IMR-90 (cell line): ENCODE results near the gene PAPPA. TPM values are rescaled to one million over a fixed set of nuclear protein-coding genes. Genes with fewer than 3 reads are reported as not detected.

Experiments
- ATAC-seq: fragments of 200-7000 bp; cut with Tn5 transposase; 2 replicates; pipeline ENCODE4 v1.9.1; 2020; ENCODE audit warnings: low read depth, mild to moderate bottlenecking, moderate library complexity
- BruUV-seq: library from RNA; stranded (reverse); fragments of 400-500 nt; replicated peaks from 2 replicates; lab custom pipeline; 2021; lab: Mats Ljungman, UMichigan
- CTCF ChIA-PET: fragments of 300-600 bp; formaldehyde crosslinking; extraction: SDS; loops from one replicate; lab custom pipeline; 2021; ENCODE audit warnings: antibody characterized with exemption; lab: Yijun Ruan, JAX
- POLR2A ChIA-PET: fragments of 300-600 bp; sonication (Branson Sonifier 250); formaldehyde crosslinking; loops from one replicate; lab custom pipeline; 2022; ENCODE audit warnings: antibody characterized with exemption; ENCODE audit not compliant: unreplicated experiment; lab: Charles Lee
- DNase-seq: peaks from one replicate; pipeline ENCODE4 v3.0.0; 2013
- H2AFZ ChIP-seq: replicated peaks from 2 replicates; pipeline ENCODE3; 2013; ENCODE audit warnings: low read length, mild to moderate bottlenecking; ENCODE audit not compliant: poor library complexity
- H2AK5ac ChIP-seq: 2 replicates; pipeline ENCODE4 v1.6.1; 2013; ENCODE audit warnings: low read depth, low read length, inconsistent platforms
- H2AK9ac ChIP-seq: replicated peaks from 2 replicates; pipeline ENCODE3; 2013; ENCODE audit warnings: mild to moderate bottlenecking, low read depth, low read length, moderate library complexity; ENCODE audit not compliant: poor library complexity
- H2BK120ac ChIP-seq: 2 replicates; pipeline ENCODE4 v1.6.1; 2013; ENCODE audit warnings: low read depth, low read length, inconsistent platforms
- H2BK15ac ChIP-seq: 3 replicates; pipeline ENCODE4 v1.6.1; 2013; ENCODE audit warnings: low read depth, low read length, inconsistent platforms
- H2BK20ac ChIP-seq: 2 replicates; pipeline ENCODE4 v1.6.1; 2013; ENCODE audit warnings: low read depth, mild to moderate bottlenecking, inconsistent platforms, low read length, moderate library complexity
- H2BK5ac ChIP-seq: 2 replicates; pipeline ENCODE4 v1.6.1; 2013; ENCODE audit warnings: mild to moderate bottlenecking, low read depth, low read length, inconsistent platforms; ENCODE audit not compliant: poor library complexity, severe bottlenecking
- H3K14ac ChIP-seq: replicated peaks from 2 replicates; pipeline ENCODE4 v1.6.1; 2013; ENCODE audit warnings: low read depth, low read length, inconsistent platforms
- H3K18ac ChIP-seq: 2 replicates; pipeline ENCODE4 v1.6.1; 2013; ENCODE audit warnings: low read depth, low read length, control low read depth
- H3K23ac ChIP-seq: 2 replicates; pipeline ENCODE4 v1.6.1; 2013; ENCODE audit warnings: low read depth, low read length, inconsistent platforms
- H3K27ac ChIP-seq: 2 replicates; pipeline ENCODE4 v1.5.1; 2013; ENCODE audit warnings: mild to moderate bottlenecking, control low read depth, low read length; ENCODE audit not compliant: insufficient read depth
- H3K27me3 ChIP-seq: 2 replicates; pipeline ENCODE4 v1.6.1; 2013; ENCODE audit warnings: low read length; ENCODE audit not compliant: control insufficient read depth, insufficient read depth
- H3K36me3 ChIP-seq: 2 replicates; pipeline ENCODE4 v1.6.1; 2013; ENCODE audit warnings: low read length, mixed read lengths; ENCODE audit not compliant: control insufficient read depth, insufficient read depth
- H3K4ac ChIP-seq: 2 replicates; pipeline ENCODE4 v1.6.1; 2013; ENCODE audit warnings: low read depth, low read length, inconsistent platforms
- H3K4me1 ChIP-seq: 2 replicates; pipeline ENCODE4 v1.6.1; 2013; ENCODE audit warnings: low read length, mixed read lengths; ENCODE audit not compliant: control insufficient read depth, insufficient read depth
- H3K4me2 ChIP-seq: 2 replicates; pipeline ENCODE4 v1.6.1; 2013; ENCODE audit warnings: low read depth, mild to moderate bottlenecking, control low read depth, low read length, moderate library complexity
- H3K4me3 ChIP-seq: 2 replicates; pipeline ENCODE4 v1.5.1; 2013; ENCODE audit warnings: low read depth, mild to moderate bottlenecking, control low read depth, low read length, moderate library complexity; ENCODE audit not compliant: insufficient read depth
- H3K56ac ChIP-seq: 2 replicates; pipeline ENCODE4 v1.6.1; 2013; ENCODE audit warnings: low read length, inconsistent platforms; ENCODE audit not compliant: insufficient read depth; ENCODE audit errors: extremely low read depth
- H3K79me1 ChIP-seq, 2 experiments: 2 replicates each; pipeline ENCODE4 v1.6.1; 2013; ENCODE audit warnings: low read length in 2 of 2, inconsistent platforms in 1 of 2, low read depth in 1 of 2
- H3K9ac ChIP-seq: 2 replicates; pipeline ENCODE4 v1.6.1; 2013; ENCODE audit warnings: low read depth, low read length, control low read depth
- H3K9me1 ChIP-seq: 2 replicates; pipeline ENCODE4 v1.6.1; 2013; ENCODE audit warnings: low read length, inconsistent platforms; ENCODE audit not compliant: insufficient read depth
- H3K9me3 ChIP-seq: 2 replicates; pipeline ENCODE4 v1.6.1; 2013; ENCODE audit warnings: low read length; ENCODE audit not compliant: control insufficient read depth, insufficient read depth
- H4K20me1 ChIP-seq: 2 replicates; pipeline ENCODE4 v1.6.1; 2013; ENCODE audit warnings: low read length, inconsistent platforms; ENCODE audit not compliant: insufficient read depth
- H4K5ac ChIP-seq: 2 replicates; pipeline ENCODE4 v1.6.1; 2013; ENCODE audit warnings: mild to moderate bottlenecking, low read depth, low read length, control low read depth
- H4K8ac ChIP-seq, 2 experiments: 2 replicates each; pipeline ENCODE4 v1.6.1; 2013; ENCODE audit warnings: low read depth in 2 of 2, low read length in 2 of 2, control low read depth in 1 of 2, inconsistent platforms in 1 of 2
- H4K91ac ChIP-seq: 2 replicates; pipeline ENCODE4 v1.6.1; 2013; ENCODE audit warnings: low read depth, low read length, inconsistent platforms; ENCODE audit not compliant: insufficient read depth
- BHLHE40 ChIP-seq: fragments of 150-350 bp; IDR thresholded peaks from 2 replicates; pipeline ENCODE4 v1.6.1; 2016; ENCODE audit warnings: mild to moderate bottlenecking, low read depth, low read length
- CEBPB ChIP-seq: IDR thresholded peaks from 2 replicates; pipeline ENCODE4 v1.6.1; 2012; ENCODE audit warnings: low read depth, low read length, improper control_type of control experiment
- CHD1 ChIP-seq: IDR thresholded peaks from 2 replicates; pipeline ENCODE4 v1.6.1; 2012; ENCODE audit warnings: low read depth, low read length, improper control_type of control experiment
- FOS ChIP-seq: fragments of 150-350 bp; IDR thresholded peaks from 2 replicates; pipeline ENCODE4 v1.6.1; 2016; ENCODE audit warnings: low read depth, low read length
- MAFK ChIP-seq: IDR thresholded peaks from 2 replicates; pipeline ENCODE4 v1.6.1; 2012; ENCODE audit warnings: low read depth, low read length, improper control_type of control experiment
- MAZ ChIP-seq: IDR thresholded peaks from 2 replicates; pipeline ENCODE4 v1.6.1; 2012; ENCODE audit warnings: low read depth, mild to moderate bottlenecking, low read length, improper control_type of control experiment, moderate library complexity, borderline replicate concordance
- MXI1 ChIP-seq: IDR thresholded peaks from 2 replicates; pipeline ENCODE4 v1.6.1; 2012; ENCODE audit warnings: low read depth, mild to moderate bottlenecking, low read length, moderate library complexity, borderline replicate concordance
- POLR2A ChIP-seq: IDR thresholded peaks from 2 replicates; pipeline ENCODE4 v1.6.1; 2012; ENCODE audit warnings: mild to moderate bottlenecking, low read depth, low read length
- RAD21 ChIP-seq: IDR thresholded peaks from 2 replicates; pipeline ENCODE4 v1.6.1; 2012; ENCODE audit warnings: low read length, improper control_type of control experiment
- RCOR1 ChIP-seq: IDR thresholded peaks from 2 replicates; pipeline ENCODE4 v1.6.1; 2012; ENCODE audit warnings: mild to moderate bottlenecking, low read length, improper control_type of control experiment; ENCODE audit not compliant: insufficient replicate concordance
- RFX5 ChIP-seq: IDR thresholded peaks from 2 replicates; pipeline ENCODE4 v1.8.0; 2012; ENCODE audit warnings: low read depth, mild to moderate bottlenecking, low read length, moderate library complexity
- SMC3 ChIP-seq: fragments of 150-350 bp; IDR thresholded peaks from 2 replicates; pipeline ENCODE4 v1.6.1; 2016; ENCODE audit warnings: low read depth, mild to moderate bottlenecking, antibody characterized with exemption, low read length, moderate library complexity
- WGBS, 2 experiments: methylation state at CpG; one replicate each; pipeline versions ENCODE4 v1.1.5 to v1.1.7; 2013; ENCODE audit warnings: missing lambda C conversion rate in 2 of 2; ENCODE audit not compliant: insufficient read length in 1 of 2; ENCODE audit errors: extremely low coverage in 2 of 2; 5-methylcytosine and 5-hydroxymethylcytosine counted together
- dilution Hi-C: fragments of 300-500 bp; cut with HindIII; formaldehyde crosslinking; loops from one replicate; pipeline ENCODE4 v1.14.3; 2018; ENCODE audit warnings: low sequenced_read_pairs; ENCODE audit not compliant: unreplicated experiment
- in situ Hi-C: fragments of 300-500 bp; cut with MboI; formaldehyde crosslinking; loops from 3 replicates; pipeline ENCODE4 v1.14.3; 2019; ENCODE audit warnings: low sequenced_read_pairs, inconsistent platforms, mixed read lengths
- intact Hi-C: fragments of 100-400 bp; cut with micrococcal nuclease; formaldehyde crosslinking; loops from 2 replicates; pipeline ENCODE4 v1.10.0; 2022
- polyA plus RNA-seq, 3 experiments: library from polyadenylated mRNA; depleted of rRNA; stranded (reverse); fragments of >200 nt; gene quantifications; 2 replicates each; pipeline ENCODE4 v1.2.3, GENCODE V29; 2012; ENCODE audit warnings: low replicate concordance in 1 of 3
- total RNA-seq: library from RNA; depleted of rRNA; stranded (reverse); fragments of >200 nt; gene quantifications from 2 replicates; pipeline ENCODE4 v1.2.3, GENCODE V29; 2012
- TF ChIP-seq, protein P1 (sequence below): fragments of 150-350 bp; IDR thresholded peaks from 2 replicates; pipeline ENCODE4 v1.6.1; 2016; ENCODE audit warnings: low read depth, mild to moderate bottlenecking, low read length, moderate library complexity, borderline replicate concordance

Gene PAPPA
- total and polyA plus RNA-seq, 2 of the 4 experiments (the other 2 are of a cell fraction) = 8.3 to 12.4 TPM

DNA sequence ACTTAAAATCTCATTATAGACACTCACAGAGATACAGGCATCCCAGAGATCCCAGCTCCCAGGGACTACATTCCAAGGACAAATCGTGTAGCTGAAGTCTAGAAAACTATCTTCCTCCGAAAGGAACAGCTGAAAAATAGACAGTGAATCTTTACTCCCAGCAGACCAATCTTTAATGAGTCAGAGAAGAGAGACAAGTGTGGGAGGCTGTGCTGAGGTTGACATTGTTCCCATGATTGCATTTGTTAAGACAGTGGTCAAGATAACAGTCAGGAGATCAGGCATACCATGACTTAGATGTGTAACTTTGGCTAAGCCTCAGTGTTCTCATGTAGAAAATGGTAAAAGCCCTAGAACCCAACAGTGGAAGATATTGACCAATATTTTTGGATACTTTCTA lies 120.7 kb downstream of the PAPPA start:
- CTCF ChIA-PET = interaction anchor here (0.9 kb wide), 1 partner anchor 52 kb away, joined by 3 read pairs; no protein-coding TSS in a partner anchor
- BruUV-seq = no TSS peak
- H3K18ac ChIP-seq = no peak overlapping the region
- no peak overlapping the region for H2AFZ ChIP-seq
- no peak overlapping the region; the same call in 1 of the 2 replicates for H3K23ac ChIP-seq
- no peak overlapping the region for H2BK15ac ChIP-seq
- intact Hi-C loops (no loop called here), in situ Hi-C loops (no loop called here), dilution Hi-C loops (no loop called here)
- POLR2A ChIA-PET = no interaction called here
- H2BK5ac ChIP-seq = no peak overlapping the region
- no peaks in the 10 kb centered on the region for H3K27me3 ChIP-seq
- no peak overlapping the region for H2BK20ac ChIP-seq
- H2BK120ac ChIP-seq = no peak overlapping the region
- H3K9me3 ChIP-seq = no peaks in the 10 kb centered on the region
- peak; percentile 89 for DNase-seq
- no peak overlapping the region for H3K27ac ChIP-seq
- no CpG with 5 or more reads among the region's 2 CpGs for WGBS, 2 experiments
- H3K9me1 ChIP-seq = peaks cover 3% of the 10 kb centered on the region; the same call in 1 of the 2 replicates
- no peak overlapping the region for H3K4me2 ChIP-seq
- no peak overlapping the region for H3K14ac ChIP-seq
- H2AK5ac ChIP-seq = no peak overlapping the region
- H3K4me1 ChIP-seq = no peaks in the 10 kb centered on the region; the same call in none of the 2 replicates
- no peak overlapping the region for H3K4ac ChIP-seq
- H4K20me1 ChIP-seq = peaks cover 3% of the 10 kb centered on the region; the same call in 1 of the 2 replicates
- no peak overlapping the region for H3K56ac ChIP-seq
- no peak overlapping the region for H4K91ac ChIP-seq
- H3K36me3 ChIP-seq = peaks cover 55% of the 10 kb centered on the region
- H4K5ac ChIP-seq = no peak overlapping the region
- ATAC-seq = peak; percentile 28
- H3K9ac ChIP-seq = no peak overlapping the region
- no peak overlapping the region for H3K4me3 ChIP-seq
- H4K8ac ChIP-seq = no peak overlapping the region
- TF ChIP-seq RAD21 (no peak), MAFK (peak; percentile 5; the same call in 1 of the 2 replicates), RFX5 (no peak), CEBPB (peak; percentile 65), RCOR1 (peak; percentile 56), FOS (peak; percentile 42), MXI1 (no peak), POLR2A (no peak), SMC3 (no peak), MAZ (no peak), BHLHE40 (peak; percentile 73; the same call in 1 of the 2 replicates), CHD1 (no peak)
- TF ChIP-seq, protein P1, sequence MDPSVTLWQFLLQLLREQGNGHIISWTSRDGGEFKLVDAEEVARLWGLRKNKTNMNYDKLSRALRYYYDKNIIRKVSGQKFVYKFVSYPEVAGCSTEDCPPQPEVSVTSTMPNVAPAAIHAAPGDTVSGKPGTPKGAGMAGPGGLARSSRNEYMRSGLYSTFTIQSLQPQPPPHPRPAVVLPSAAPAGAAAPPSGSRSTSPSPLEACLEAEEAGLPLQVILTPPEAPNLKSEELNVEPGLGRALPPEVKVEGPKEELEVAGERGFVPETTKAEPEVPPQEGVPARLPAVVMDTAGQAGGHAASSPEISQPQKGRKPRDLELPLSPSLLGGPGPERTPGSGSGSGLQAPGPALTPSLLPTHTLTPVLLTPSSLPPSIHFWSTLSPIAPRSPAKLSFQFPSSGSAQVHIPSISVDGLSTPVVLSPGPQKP = no peak
- no peak overlapping the region for H2AK9ac ChIP-seq
- peaks cover 3 to 8% of the 10 kb centered on the region in 2 experiments; a peak in 1 of 4 replicates for H3K79me1 ChIP-seq
